ENCODE data around the gene UPF3A.
"Not testable (repeated sequence)": the region's sequence is repeated elsewhere in the genome, so short reads cannot be mapped to it uniquely, and the experiment has no call there.

The UPF3A gene

GRCh38 chr13:114237415-114238112 is 43.8 kb upstream of the UPF3A start:
- DNase-seq (ENCODE audit: low read depth) = no peak
- TF ChIP-seq CTCF (IDR thresholded peaks at IDR 0.05; ENCODE audit: low read length, missing control alignments) = no peak
- no peak overlapping the region for H3K4me3 ChIP-seq (replicated peaks; ENCODE audit: low read depth, low read length)

- H3K4me3 ChIP-seq (replicated peaks; ENCODE audit: low read depth, low read length) = no peak overlapping the region
- DNase-seq (ENCODE audit: low read depth) = no peak
- no peak for TF ChIP-seq CTCF (IDR thresholded peaks at IDR 0.05; ENCODE audit: low read length, missing control alignments)
These were observed 39.5 kb upstream of the UPF3A start for GRCh38 chr13:114241918-114242317.

- DNase-seq (ENCODE audit: low read depth) = no peak
- no peak overlapping the region for H3K4me3 ChIP-seq (replicated peaks; ENCODE audit: low read depth, low read length)
- no peak for TF ChIP-seq CTCF (IDR thresholded peaks at IDR 0.05; ENCODE audit: low read length, missing control alignments)
These were observed 37.4 kb upstream of the UPF3A start for GRCh38 chr13:114243971-114244370.

GRCh38 chr13:114244637-114245036 is 36.8 kb upstream of the UPF3A start:
- no peak for TF ChIP-seq CTCF (IDR thresholded peaks at IDR 0.05; ENCODE audit: low read length, missing control alignments)
- H3K4me3 ChIP-seq (replicated peaks; ENCODE audit: low read depth, low read length) = no peak overlapping the region
- DNase-seq (ENCODE audit: low read depth) = no peak

- TF ChIP-seq CTCF (IDR thresholded peaks at IDR 0.05; ENCODE audit: low read length, missing control alignments) = no peak
- DNase-seq (ENCODE audit: low read depth) = no peak
- no peak overlapping the region for H3K4me3 ChIP-seq (replicated peaks; ENCODE audit: low read depth, low read length)
These were observed 33.4 kb upstream of the UPF3A start for GRCh38 chr13:114248011-114248410.

GRCh38 chr13:114249077-114249476 is 32.3 kb upstream of the UPF3A start:
- no peak overlapping the region for H3K4me3 ChIP-seq (replicated peaks; ENCODE audit: low read depth, low read length)
- DNase-seq (ENCODE audit: low read depth) = no peak
- no peak for TF ChIP-seq CTCF (IDR thresholded peaks at IDR 0.05; ENCODE audit: low read length, missing control alignments)

GRCh38 chr13:114251639-114252440 is 29.6 kb upstream of the UPF3A start:
- not testable (repeated sequence) for DNase-seq (ENCODE audit: low read depth); H3K4me3 ChIP-seq (replicated peaks; ENCODE audit: low read depth, low read length)

Measured in fibroblast of pulmonary artery (primary cell).